DMS53 treated with DMSO at 0.1 percent for 48 hours (cell line): ENCODE data around the gene NDUFS3.
"Not testable (repeated sequence)": the region's sequence is repeated elsewhere in the genome, so short reads cannot be mapped to it uniquely, and the experiment has no call there.

Source experiments
- DNase-seq: peaks from one replicate; lab custom pipeline; 2025; ENCODE audit not compliant: unreplicated experiment; lab: John Stamatoyannopoulos, UW

The NDUFS3 gene

DNA sequence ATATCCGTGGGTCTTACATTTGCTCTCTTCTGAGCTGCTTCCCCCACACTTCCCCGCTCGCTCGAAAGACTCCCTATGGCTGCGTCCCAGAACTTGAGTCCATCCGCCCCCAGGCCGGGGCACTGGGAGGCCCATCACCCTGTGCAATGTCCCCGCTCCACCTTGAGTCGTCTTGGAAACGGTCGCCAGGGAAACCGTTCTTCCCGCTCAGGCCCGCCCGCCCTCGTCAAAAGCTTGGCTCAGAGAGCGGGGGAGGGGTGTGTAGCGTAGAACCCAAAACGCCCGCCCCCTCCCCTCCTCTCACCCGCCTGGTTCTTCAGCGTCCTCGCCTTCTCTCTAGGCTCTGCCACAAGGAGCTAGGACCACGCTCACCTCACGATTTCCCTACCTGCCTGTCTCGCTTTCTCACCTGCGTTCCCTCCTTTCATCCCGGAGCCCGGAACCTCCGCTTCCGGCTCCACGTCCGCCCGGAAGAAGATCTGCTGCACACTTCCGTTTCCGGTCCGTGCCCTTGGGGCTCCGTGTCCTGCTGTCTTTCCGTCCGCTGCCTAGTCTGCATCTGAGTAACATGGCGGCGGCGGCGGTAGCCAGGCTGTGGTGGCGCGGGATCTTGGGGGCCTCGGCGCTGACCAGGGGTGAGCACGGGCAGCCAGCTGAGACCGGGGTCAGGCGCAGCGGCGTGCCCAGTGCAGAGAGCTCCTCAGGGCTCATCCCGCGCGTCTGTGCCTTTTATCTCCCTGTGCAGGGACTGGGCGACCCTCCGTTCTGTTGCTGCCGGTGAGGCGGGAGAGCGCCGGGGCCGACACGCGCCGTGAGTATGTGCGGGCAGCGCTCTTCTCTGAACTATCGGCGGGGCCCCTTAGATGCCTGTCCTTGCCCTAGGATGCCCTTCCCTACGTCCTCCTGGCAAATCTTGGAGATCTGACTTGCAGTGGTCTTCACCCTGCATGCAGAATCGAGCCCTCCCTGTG is at the start of gene NDUFS3, which contains the start of gene KBTBD4:
Gene NDUFS3 (plus strand): TSS at position 551 of the 971 bp plus-strand sequence. CDS start 18 bp downstream, at position 569.
Gene KBTBD4 (minus strand): TSS at position 447 of the 971 bp plus-strand sequence. CDS start 19 bp downstream, at position 428.
- peak; percentile 38 for DNase-seq

DNA sequence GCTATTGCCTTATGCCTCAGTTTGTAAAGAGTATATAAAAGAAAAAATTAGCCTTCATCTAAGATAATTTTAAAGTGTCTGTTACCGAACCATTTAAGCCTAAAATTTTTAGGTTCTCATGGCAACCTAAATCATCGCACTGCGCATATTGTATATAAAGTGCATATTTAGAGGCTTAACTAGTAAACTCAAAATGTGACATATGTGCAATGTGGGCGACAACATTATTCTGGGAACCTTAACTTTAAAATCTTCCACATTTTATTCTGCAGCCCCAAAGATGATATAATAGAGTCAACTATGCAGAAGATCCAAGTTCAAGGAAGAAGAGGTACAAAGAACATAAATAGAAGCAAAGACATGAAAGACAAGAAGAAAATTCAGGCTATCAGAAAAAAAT is 48.9 kb upstream of the NDUFS3 start:
- no peak for DNase-seq

DNA sequence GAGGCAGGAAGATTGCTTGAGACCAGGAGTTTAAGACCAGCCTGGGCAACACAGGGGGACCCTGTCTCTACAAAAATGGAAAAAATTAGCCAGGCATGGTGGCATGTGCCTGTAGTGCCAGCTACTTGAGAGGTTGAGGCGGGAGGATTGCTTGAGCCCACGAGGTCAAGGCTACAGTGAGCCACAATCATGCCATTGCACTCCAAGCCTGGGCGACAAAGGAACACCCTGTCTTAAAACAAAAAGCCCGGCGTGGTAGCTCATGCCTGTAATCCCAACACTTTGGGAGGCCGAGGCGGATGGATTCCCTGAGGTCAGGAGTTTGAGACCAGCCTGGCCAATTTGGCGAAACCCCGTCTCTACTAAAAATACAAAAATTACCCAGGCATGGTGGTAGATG is 48.2 kb upstream of the NDUFS3 start:
- not testable (repeated sequence) for DNase-seq

DNA sequence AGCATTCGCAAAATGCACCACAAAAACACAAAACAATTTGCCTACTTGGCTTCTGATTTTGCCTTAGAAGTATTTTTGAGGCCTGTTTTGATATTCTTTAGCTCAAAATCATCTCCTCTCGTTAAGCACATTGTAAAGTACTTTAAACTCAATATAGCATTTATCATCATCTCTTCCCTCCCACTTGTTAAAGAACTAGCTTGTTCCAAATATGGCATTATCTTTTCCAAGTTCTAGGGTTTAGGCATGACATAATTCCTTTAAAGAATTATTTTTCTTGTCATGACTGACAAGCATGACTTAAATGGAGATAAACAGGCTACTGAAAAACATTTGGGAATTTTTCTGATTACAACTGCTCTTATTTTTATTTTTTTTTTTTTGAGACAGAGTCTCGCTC is 47.2 kb upstream of the NDUFS3 start:
- DNase-seq = no peak

DNA sequence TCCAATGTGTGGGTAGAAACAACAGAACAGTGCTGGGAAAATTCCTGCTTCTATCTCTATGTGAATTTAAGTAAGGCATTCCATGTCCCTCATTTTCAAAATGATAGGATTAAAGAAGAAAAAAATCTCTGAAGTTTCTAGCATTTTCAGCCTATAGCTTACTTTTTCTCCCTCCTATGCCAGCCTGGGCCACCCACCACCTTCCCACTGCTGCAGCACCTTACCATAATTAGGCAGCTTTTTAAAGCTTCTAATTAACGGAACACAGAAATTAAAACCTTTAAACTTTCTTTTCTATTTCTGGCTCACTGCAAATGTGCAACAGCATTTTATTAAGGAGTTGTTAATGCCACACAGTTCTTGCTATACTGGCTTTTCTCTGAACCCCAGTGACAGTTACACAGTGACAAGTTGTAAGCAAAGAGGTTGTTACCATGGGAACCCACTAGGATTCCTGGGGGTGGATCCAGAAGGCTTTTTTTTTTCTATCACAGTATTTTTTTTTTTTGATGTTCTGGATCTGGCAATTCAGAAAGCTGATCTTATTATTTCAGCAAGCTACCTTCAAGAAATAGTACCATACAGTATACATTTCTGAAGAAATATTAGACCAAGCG is 46.2 kb upstream of the NDUFS3 start:
- DNase-seq = no peak

DNA sequence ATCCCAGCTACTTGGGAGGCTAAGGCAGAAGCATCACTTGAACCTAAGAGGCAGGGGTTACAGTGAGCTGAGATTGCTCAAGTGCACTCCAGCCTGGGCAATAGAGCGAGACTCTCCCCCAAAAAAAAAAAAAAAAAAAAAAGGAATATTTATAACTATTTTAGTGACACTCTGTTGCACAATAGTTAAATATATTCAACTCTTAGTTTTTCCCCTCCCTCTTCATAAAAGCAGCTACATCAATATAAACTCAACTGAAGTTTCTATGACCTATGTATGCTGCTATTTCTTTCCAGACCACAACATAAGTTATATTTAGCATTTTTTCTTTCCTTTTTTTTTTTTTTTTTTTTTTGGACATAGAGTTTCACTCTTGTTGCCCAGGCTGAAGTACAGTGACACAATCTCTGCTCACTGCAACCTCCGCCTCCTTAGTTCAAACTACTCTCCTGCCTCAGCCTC is 45.2 kb upstream of the NDUFS3 start:
- no peak for DNase-seq

DNA sequence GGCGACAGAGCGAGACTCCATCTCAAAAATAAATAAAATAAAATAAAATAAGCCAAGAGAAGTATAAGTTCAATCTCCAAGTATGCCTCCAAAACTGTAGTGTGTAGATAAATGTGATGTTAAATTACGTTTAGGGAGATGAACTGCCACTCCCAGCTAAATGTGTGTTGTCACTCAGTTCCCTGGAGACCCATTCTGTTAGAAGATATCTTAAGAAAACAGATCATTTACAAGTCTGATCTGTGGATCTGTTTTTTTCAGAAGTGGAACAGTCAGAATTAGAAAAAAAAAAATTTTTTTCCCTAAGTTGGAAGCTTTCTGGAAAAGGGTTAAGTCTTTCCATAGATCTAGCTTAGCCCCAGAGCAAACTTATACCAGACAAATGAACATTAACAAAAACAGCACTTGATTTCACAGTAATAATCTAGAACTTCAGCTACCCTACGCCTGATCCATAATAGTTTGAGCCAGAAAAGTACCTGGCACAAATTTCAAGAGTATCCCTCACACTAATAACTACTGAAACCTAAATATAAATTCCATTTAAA is 44.1 kb upstream of the NDUFS3 start:
- DNase-seq = no peak

DNA sequence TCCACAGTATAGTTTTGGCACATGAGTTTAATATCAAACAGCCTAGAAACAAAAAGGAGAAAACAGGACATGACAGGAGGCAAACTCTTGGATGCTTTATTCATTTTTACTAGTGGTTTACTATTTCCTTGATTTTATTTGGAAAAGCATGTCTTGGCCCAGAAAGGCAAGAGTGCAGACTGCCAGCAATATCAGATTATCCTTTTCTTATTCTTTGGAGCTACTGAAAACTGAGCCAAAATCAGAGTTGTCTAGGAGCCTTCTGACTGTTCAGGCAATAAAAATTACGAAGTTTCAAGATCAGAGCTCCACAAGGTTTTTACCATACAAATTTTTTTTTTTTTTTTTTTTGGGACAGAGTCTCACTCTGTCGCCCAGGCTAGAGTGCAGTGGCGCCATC is 42.0 kb upstream of the NDUFS3 start:
- DNase-seq = no peak

DNA sequence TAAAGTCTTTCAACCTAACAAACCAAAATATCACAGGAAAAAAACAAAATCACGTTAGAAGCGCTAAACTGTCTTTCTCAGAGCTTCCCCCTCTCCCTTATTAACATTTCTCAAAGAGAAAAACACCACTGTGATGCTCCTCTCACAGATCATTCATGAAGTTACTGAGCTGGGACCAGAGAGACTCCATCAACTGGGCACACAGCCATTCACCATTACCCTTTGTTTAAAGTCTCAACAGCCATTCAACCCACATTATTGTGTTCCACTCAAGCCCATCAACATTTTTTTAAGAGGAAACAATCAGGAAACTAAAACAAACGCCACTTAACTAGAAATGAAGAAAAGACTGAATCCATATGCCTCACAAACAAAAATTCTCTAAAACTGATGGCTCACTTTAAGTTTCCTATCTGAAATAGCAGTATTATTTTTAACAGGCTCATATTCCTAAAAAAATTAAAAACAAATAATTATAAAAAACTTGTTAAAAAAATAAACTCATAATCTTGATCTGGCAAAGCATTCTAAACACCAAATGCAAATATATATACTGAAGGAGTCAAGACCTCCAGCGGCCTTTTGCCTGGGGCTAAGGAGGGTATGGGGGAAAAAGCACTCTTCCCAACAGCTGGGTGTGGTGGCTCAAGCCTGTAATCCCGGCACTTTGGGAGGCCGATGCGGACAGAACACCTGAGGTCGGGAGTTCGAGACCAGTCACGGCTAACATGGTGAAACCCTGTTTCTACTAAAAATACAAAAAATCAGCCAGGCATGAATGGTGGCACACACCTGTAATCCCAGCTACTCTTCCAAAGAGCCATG is 39.9 kb upstream of the NDUFS3 start:
- DNase-seq = no peak

DNA sequence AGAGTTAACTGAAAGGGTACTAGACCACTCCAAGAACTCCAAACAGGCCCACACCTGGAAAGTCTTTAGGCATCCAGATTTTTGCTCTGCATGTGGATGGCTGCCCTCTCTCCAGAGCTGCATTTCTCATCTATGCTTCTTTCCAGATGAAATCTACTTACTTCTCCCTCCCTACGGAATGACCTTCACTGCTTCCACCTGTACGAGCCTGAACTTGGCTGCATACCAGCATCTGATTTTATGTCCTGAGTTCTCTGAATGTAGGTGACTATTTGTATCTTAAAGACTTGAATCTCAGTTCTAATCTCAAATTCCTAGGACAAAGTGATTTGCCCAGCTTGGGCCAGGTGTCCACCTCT is 39.2 kb upstream of the NDUFS3 start:
- no peak for DNase-seq

DNA sequence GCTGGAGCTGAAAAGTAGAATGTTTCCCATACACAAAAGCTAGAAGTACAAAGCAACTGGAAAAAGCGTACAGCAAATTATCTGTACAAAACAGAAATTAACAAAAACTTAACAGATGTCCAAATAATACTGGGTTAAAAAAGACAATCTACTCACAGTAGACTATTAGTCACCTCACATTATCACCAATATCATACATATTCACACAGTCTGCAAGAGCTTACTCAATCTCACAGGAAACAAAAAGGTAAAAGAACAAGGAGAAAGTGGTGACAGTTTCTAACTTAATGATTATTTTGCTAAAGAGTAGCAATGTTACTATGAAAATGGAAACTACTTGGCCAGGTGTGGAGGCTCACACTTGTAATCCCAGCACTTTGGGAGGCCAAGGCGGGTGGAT is 37.8 kb upstream of the NDUFS3 start:
- no peak for DNase-seq

DNA sequence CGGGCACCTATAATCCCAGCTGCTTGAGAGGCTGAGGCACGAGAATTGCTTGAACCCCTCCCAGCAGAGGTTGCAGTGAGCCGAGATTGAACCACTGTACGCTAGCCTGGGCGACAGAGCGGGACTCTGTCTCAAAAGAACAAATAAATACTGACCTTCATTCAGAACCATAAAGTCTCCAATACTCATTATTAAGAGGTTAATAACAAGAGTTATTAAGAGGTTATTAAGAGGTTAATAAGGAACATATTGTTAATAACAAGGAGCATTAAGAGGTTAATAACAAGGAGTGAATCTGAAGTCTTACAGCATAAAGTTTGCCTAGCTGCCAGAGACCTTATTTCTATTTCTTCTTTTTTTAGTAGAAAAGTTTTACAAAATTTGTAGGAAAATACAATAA is 33.6 kb upstream of the NDUFS3 start:
- no peak for DNase-seq

DNA sequence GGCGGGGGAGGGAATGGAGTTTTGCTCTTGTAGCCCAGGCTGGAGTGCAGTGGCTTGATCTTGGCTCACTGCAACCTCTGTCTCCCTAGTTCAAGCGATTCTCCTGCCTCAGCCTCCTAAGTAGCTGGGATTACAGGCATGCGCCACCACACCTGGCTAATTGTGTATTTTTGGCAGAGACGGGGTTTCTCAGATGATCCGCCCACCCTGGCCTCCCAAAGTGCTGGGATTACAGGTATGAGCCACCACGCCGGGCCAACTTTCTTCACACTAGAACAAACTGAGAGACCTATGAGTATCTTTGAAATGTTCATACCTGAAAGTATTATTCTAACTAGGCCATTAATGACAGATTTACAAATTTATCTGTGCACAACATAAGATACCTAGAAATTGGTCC is 32.6 kb upstream of the NDUFS3 start:
- DNase-seq = not testable (repeated sequence)

DNA sequence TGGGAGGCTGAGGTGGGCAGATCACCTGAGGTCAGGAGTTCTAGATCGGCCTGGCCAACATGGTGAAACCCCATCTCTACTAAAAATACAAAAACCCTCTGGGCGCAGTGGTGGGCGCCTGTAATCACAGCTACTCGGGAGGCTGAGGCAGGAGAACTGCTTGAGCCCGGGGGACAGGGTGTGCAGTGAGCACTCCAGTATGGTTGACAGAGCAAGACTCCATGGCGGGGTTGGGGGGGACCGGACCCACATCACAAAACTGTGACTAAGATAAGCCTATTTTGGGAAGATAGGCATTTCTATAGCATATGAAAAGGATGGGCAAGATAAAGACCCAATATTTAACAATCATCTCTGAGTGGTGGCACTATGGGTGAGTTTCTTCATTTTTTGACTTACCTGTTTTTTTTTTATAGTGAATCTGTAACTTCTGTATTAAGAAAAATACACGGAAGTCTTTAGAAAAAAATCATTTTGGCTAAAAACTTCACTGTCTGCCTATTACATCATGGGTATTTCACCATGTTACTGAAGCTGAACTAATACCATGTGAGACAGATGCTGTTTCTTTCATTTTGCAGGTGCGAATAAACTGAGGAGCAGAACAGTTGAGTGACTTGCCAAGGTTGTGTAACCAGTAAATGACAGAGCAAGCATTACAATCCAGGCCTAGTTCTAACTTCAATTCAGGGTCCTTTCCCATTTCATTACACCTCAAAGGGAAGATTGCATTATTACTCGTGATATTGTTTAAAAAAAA is 28.4 kb upstream of the NDUFS3 start:
- no peak for DNase-seq

DNA sequence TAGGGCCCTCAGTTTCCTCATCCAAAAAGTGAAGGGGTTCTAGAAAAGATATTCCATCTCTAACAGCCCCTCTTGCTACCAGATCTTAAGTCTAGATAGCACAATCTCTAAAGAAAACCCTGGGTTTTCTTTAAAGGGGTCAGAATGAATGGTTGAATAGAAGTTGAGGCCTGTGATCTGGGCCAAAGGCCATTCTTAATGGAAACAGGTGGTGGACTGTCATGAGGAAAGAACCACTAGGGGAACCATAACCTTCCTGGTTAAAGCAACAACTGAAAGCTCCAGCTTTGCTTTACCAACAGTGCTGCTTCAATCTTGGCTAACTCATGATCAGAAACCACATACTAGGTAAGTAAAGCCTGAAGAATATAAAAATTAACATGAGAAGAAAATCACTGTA is 27.8 kb upstream of the NDUFS3 start:
- DNase-seq = no peak

DNA sequence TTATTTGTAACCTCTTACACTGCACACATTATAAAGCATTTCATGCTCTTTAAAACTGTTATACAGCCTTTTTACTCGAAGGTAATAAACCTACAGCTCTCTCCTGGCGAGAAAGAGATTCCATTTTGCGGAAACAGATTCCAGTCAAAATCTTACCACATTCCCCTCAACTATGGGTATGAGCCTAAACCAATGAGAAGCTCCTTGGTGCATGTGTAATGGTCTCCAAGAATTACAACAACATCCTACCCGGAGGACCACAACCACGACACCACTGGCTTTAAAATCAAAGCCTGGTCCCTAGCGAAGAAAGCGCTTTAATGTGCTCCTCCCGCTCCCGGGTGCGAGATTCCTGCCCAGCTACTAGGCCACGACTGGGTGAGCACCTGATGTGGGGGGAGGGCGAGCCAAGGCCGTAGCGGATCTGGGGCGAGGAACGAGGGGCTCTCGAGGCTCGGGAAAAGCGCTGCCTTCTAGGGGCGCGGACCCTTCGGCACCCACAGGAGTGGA is 26.8 kb upstream of the NDUFS3 start:
- DNase-seq = no peak

DNA sequence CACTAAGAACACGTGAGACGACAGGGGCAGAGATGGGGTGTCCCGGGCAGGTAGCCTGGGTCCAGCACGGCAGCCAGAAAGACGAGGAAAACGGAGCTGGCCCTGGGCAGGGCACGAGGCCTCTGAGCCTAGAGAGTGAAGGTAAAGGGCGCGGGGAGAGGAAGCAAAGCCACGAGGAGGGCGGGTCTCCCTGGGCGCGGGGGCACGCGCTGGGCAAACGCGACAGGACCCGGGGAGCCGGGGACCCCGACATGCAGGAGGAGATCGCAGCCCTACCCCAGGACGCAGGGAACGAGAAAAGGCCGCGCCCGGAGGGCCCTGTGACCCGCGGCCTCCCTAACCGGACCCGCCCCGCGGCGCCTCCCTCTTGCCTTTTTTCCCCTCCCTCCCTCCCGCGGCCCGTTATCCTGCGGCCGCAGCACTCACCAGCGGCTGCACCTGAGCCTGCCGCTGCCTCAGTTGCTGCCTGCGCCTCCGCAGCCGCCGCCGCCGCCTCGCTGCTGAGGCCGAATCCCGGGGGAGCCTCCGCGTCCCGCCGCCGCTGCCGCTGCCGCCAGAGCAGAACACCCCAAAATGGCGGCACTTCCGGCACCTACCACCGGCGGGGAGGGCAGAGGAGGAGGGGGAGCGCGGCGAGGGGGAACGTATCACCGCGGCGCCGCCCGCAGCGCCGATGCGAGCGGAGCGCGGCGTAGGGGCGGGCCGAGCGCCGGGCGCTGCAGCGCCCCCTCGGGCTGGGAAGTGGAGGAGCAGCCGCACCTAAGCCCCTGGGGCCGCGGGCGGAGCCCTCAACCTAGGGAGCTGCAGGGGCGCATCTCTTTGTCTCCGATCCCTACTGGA is 26.1 kb upstream of the NDUFS3 start, which contains the start of gene CELF1:
Gene CELF1 (minus strand): TSS at position 567 of the 840 bp plus-strand sequence. CDS start 53,609 bp downstream, outside the sequence.
- DNase-seq = peak; percentile 77

DNA sequence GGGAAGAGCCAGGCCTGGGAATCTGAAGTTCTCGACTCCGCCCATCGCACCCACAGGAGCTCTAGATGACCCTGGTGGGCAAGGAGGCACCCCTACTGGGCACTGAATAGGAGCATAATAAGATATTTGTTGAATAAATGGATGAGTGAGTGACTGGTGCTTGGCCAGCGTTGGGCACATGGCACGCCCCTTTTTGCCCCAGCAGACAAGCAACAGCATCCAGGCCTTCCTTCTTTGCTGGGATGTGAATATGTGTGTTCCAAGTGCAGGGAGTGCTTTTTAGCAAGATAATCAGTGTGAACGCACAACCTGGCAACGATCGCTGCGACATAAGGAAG is 25.5 kb upstream of the NDUFS3 start:
- peak; percentile 77 for DNase-seq

DNA sequence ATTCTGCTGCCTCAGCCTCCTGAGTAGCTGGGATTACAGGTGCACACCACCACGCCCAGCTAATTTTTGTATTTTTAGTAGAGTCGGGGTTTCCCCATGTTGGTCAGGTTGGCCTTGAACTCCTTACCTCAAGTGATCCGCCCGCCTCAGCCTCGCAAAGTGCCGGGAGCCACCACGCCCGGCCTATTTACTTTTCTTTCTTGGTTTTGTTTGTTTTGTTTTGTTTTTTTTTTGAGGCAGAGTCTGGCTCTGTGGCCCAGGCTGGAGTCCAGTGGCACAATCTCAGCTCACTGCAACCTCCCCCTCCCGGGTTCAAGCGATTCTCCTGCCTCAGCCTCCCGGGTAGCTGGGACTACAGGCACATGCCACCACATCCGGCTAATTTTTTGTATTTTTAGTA is 21.9 kb upstream of the NDUFS3 start:
- not testable (repeated sequence) for DNase-seq
